Stimulated activated naive B cell treated with anti-CD40 and anti-IgM and Interleukin-4, amounts not matched to agents 10 μg/mL and 1 μg/mL and 100 μg/mL, for 72 hours (primary cell): ENCODE results near the gene SYNE4.

ENCODE experiments used
- ATAC-seq, 2 donors: fragments of 150-1000 bp; cut with Tn5 transposase; replicated peaks; 2 replicates each; pipeline ENCODE4 v1.10.0; 2021; ENCODE audit warnings: moderate library complexity in 1 of 2
- DNase-seq: peaks from one replicate; pipeline ENCODE4 v3.0.0; 2021
- H3K27ac Mint-ChIP-seq: one replicate; pipeline ENCODE4 v1.8.0; 2022; ENCODE audit warnings: mild to moderate bottlenecking, mixed read lengths
- H3K27me3 Mint-ChIP-seq, 2 donors: one replicate each; pipeline ENCODE4 v1.8.0; 2022; ENCODE audit warnings: mixed read lengths in 2 of 2
- H3K36me3 Mint-ChIP-seq, 2 donors: one replicate each; pipeline ENCODE4 v1.8.0; 2022; ENCODE audit warnings: mixed read lengths in 2 of 2, mild to moderate bottlenecking in 1 of 2
- H3K4me1 Mint-ChIP-seq, 2 donors: one replicate each; pipeline ENCODE4 v1.8.0; 2022; ENCODE audit warnings: mixed read lengths in 2 of 2, mild to moderate bottlenecking in 1 of 2
- H3K4me3 Mint-ChIP-seq, 2 donors: one replicate each; pipeline ENCODE4 v1.8.0; 2022; ENCODE audit warnings: mild to moderate bottlenecking in 2 of 2, mixed read lengths in 2 of 2, moderate library complexity in 1 of 2
- H3K9me3 Mint-ChIP-seq, 2 donors: one replicate each; pipeline ENCODE4 v1.8.0; 2022; ENCODE audit warnings: mixed read lengths in 2 of 2, mild to moderate bottlenecking in 1 of 2

The SYNE4 gene

DNA sequence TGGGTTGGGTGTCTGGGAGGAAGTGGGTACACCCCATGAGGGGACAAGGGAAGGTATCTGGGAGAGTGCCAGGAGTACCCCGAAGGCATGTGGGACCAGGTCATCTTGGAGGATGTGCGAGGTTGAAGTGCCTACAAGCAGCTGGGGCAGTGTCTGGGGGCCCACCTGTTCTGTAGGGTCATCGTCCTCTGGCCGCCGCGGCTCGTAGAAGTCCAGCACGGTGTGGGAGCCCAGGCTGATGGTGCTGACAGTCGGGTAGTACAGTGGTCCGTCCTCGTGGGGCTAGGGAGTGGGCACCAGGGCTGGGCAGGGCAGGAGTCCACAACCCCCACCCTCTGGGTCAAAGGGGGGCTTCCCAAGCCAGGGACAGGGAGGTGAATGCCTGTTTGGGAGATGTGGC lies 1.8 kb upstream of the SYNE4 start:
- Mint-ChIP-seq H3K36me3 (peaks cover 18 to 31% of the 10 kb centered on the region in 2 donors), H3K27ac (peak overlapping the region; percentile 63), H3K4me3 (no peak overlapping the region), H3K4me1 (peaks cover 29 to 44% of the 10 kb centered on the region in 2 donors), H3K9me3 (no peaks in the 10 kb centered on the region), H3K27me3 (peaks cover 8 to 16% of the 10 kb centered on the region in 2 donors)
- ATAC-seq (no peak), DNase-seq (no peak)

- H3K4me3 Mint-ChIP-seq, result peak overlapping the region; percentile 63 to 71
- peaks cover 21 to 34% of the 10 kb centered on the region in 2 donors for H3K36me3 Mint-ChIP-seq
- ATAC-seq (no peak), DNase-seq (no peak)
- peak overlapping the region; percentile 63 for H3K27ac Mint-ChIP-seq
- H3K9me3 Mint-ChIP-seq, result no peaks in the 10 kb centered on the region
- H3K4me1 Mint-ChIP-seq, result peaks cover 27 to 38% of the 10 kb centered on the region in 2 donors
- peaks cover 8 to 16% of the 10 kb centered on the region in 2 donors for H3K27me3 Mint-ChIP-seq
Observed at GRCh38 chr19:36009633-36010379, 1.2 kb upstream of the SYNE4 start.

- ATAC-seq (peak; percentile 45 to 53), DNase-seq (peak; percentile 46)
- no peak overlapping the region for H3K27ac Mint-ChIP-seq
- H3K36me3 Mint-ChIP-seq, result peaks cover 19 to 38% of the 10 kb centered on the region in 2 donors
- H3K9me3 Mint-ChIP-seq, result no peaks in the 10 kb centered on the region
- H3K27me3 Mint-ChIP-seq, result peaks cover 8 to 16% of the 10 kb centered on the region in 2 donors
- peak overlapping the region; percentile 63 to 71 for H3K4me3 Mint-ChIP-seq
- peaks cover 23 to 32% of the 10 kb centered on the region in 2 donors for H3K4me1 Mint-ChIP-seq
Observed at GRCh38 chr19:36009220-36009619, 607 bp upstream of the SYNE4 start.

- ATAC-seq (no peak), DNase-seq (no peak)
- H3K27me3 Mint-ChIP-seq, result peaks cover 8 to 16% of the 10 kb centered on the region in 2 donors
- H3K4me3 Mint-ChIP-seq, result no peak overlapping the region
- no peak overlapping the region for H3K27ac Mint-ChIP-seq
- no peaks in the 10 kb centered on the region for H3K9me3 Mint-ChIP-seq
- peaks cover 17% of the 10 kb centered on the region in 2 donors for H3K4me1 Mint-ChIP-seq
- H3K36me3 Mint-ChIP-seq, result peaks cover 22 to 45% of the 10 kb centered on the region in 2 donors
Observed at GRCh38 chr19:36006955-36007354, 1.7 kb downstream of the SYNE4 start.

- peaks cover 0 to under 1% of the 10 kb centered on the region in 2 donors for H3K27me3 Mint-ChIP-seq
- H3K4me1 Mint-ChIP-seq, result peaks cover 10 to 22% of the 10 kb centered on the region in 2 donors
- ATAC-seq (no peak), DNase-seq (no peak)
- no peaks in the 10 kb centered on the region for H3K9me3 Mint-ChIP-seq
- H3K27ac Mint-ChIP-seq, result peak overlapping the region; percentile 2
- peaks cover 26 to 41% of the 10 kb centered on the region in 2 donors for H3K36me3 Mint-ChIP-seq
- H3K4me3 Mint-ChIP-seq, result no peak overlapping the region
Observed at GRCh38 chr19:36003284-36003683, 5.3 kb downstream of the SYNE4 start.

GRCh38 chr19:36001605-36002004 lies 7.0 kb downstream of the SYNE4 start:
- H3K9me3 Mint-ChIP-seq, result no peaks in the 10 kb centered on the region
- peaks cover 18 to 34% of the 10 kb centered on the region in 2 donors for H3K4me1 Mint-ChIP-seq
- H3K27ac Mint-ChIP-seq, result no peak overlapping the region
- DNase-seq, result no peak
- no peak overlapping the region for H3K4me3 Mint-ChIP-seq
- no peak for ATAC-seq
- peaks cover 28 to 44% of the 10 kb centered on the region in 2 donors for H3K36me3 Mint-ChIP-seq
- H3K27me3 Mint-ChIP-seq, result no peaks in the 10 kb centered on the region

- Mint-ChIP-seq H3K27ac (peak overlapping the region; percentile 65), H3K9me3 (no peaks in the 10 kb centered on the region), H3K4me1 (peaks cover 28 to 66% of the 10 kb centered on the region in 2 donors), H3K4me3 (peak overlapping the region; percentile 85 to 91), H3K36me3 (peaks cover 17 to 33% of the 10 kb centered on the region in 2 donors), H3K27me3 (no peaks in the 10 kb centered on the region)
- DNase-seq (no peak), ATAC-seq (no peak)
Observed at GRCh38 chr19:35996777-35997176, 11.8 kb downstream of the SYNE4 start.

GRCh38 chr19:35995048-35995993 lies 13.3 kb downstream of the SYNE4 start, which contains the start of gene SDHAF1:
Gene SDHAF1, plus strand, starts transcription at chr19:35995188. Its CDS starts 87 bp downstream, at chr19:35995275.
- Mint-ChIP-seq H3K36me3 (peaks cover 8 to 22% of the 10 kb centered on the region in 2 donors), H3K27ac (peak within 1 kb of the TSS; percentile 96), H3K4me1 (peaks cover 26 to 55% of the 10 kb centered on the region in 2 donors), H3K9me3 (no peaks in the 10 kb centered on the region), H3K4me3 (peak within 1 kb of the TSS; percentile 85 to 95), H3K27me3 (no peaks in the 10 kb centered on the region)
- ATAC-seq (peak; percentile 90 to 92), DNase-seq (peak; percentile 94)

- Mint-ChIP-seq H3K4me1 (peaks cover 24 to 47% of the 10 kb centered on the region in 2 donors), H3K4me3 (peak overlapping the region; percentile 78 to 83)
Observed at GRCh38 chr19:35993923-35994598, 14.6 kb downstream of the SYNE4 start.

DNA sequence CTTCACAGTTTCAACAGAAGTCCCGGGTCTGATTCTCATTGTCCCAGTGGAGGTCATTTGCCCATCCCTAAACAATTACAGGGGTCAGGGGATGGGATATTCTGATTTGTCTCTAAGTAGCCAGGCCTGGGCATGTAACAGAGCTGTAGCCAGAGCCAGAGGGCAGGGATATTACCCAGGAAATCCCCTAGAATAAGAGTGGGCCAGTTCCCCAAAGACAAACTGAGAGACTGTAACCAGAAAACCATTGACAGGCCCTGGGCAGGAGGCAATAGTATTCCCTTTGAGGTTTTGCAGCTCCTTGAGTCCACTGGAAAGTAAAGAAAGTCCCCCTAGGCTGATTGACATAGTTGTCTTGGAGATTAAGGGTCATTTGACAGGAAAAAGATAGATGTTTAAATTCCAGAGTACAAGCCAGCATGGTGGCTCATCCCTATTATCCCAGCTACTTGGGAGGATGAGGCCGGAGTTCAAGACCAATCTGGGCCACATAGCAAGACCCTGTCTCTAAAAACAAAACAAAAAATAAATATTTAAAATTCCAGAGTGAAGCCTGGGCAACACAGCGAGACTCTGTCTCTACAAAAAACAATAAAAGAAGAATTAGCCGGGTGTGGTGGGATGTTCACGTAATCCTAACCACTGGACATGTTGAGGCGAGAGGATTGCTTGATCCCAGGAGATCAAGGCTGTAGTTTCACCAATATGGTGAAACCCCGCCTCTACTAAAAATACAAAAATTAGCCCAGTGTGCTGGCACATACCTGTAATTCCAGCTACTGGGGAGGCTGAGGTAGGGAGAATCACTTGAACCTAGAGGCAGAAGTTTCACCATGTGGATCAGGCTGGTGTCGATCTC lies 15.5 kb downstream of the SYNE4 start:
- ATAC-seq (peak in 1 of 2 donors; percentile 19), DNase-seq (no peak)
- peaks cover 3 to 16% of the 10 kb centered on the region in 2 donors for H3K36me3 Mint-ChIP-seq
- H3K27me3 Mint-ChIP-seq, result peaks cover 0 to 6% of the 10 kb centered on the region in 2 donors
- no peak overlapping the region for H3K4me3 Mint-ChIP-seq
- H3K4me1 Mint-ChIP-seq, result peaks cover 24 to 44% of the 10 kb centered on the region in 2 donors
- no peak overlapping the region for H3K27ac Mint-ChIP-seq
- H3K9me3 Mint-ChIP-seq, result no peaks in the 10 kb centered on the region

More at GRCh38 chr19:35993923-35994598, 14.6 kb downstream of the SYNE4 start:
- ATAC-seq, result no peak
- no peak for DNase-seq
- Mint-ChIP-seq H3K27ac (peak overlapping the region; percentile 72), H3K36me3 (peaks cover 6 to 19% of the 10 kb centered on the region in 2 donors), H3K9me3 (no peaks in the 10 kb centered on the region), H3K27me3 (peaks cover 0 to 6% of the 10 kb centered on the region in 2 donors)

- ATAC-seq (no peak), DNase-seq (no peak)
- Mint-ChIP-seq H3K36me3 (peaks cover 0 to 8% of the 10 kb centered on the region in 2 donors), H3K9me3 (no peaks in the 10 kb centered on the region), H3K27me3 (peaks cover 0 to 6% of the 10 kb centered on the region in 2 donors), H3K4me1 (peaks cover 19 to 38% of the 10 kb centered on the region in 2 donors), H3K27ac (peak overlapping the region; percentile 25), H3K4me3 (no peak overlapping the region)
Observed at GRCh38 chr19:35991731-35992450, 16.7 kb downstream of the SYNE4 start.
